HepG2 (cell line): ENCODE data around the gene SPINK4. TPM values are rescaled to one million over a fixed set of nuclear protein-coding genes. Genes with fewer than 3 reads are reported as not detected.
A peak's percentile ranks its signal among the peaks of the same experiment; 100 is the strongest.

ENCODE experiments used
- ATAC-seq: fragments of 200-7000 bp; cut with Tn5 transposase; 3 replicates; pipeline ENCODE4 v1.9.1; 2020; ENCODE audit warnings: mild to moderate bottlenecking, moderate library complexity
- BruUV-seq: library from RNA; stranded (reverse); fragments of 400-500 nt; replicated peaks from 2 replicates; lab custom pipeline; 2021; lab: Mats Ljungman, UMichigan
- CTCF ChIA-PET: fragments of 300-600 bp; formaldehyde crosslinking; extraction: SDS; loops from one replicate; lab custom pipeline; 2021; ENCODE audit warnings: low total read pairs, inconsistent platforms, low intra/inter-chr PET ratio; lab: Yijun Ruan, JAX
- POLR2A ChIA-PET: fragments of 350-600 bp; sonication (Branson Sonifier 250); formaldehyde crosslinking; loops from one replicate; lab custom pipeline; 2020; ENCODE audit warnings: antibody characterized with exemption, inconsistent platforms; lab: Yijun Ruan, JAX
- DNase-seq: peaks from one replicate; pipeline ENCODE4 v3.0.0-alpha.2; 2015; ENCODE audit warnings: low spot score
- FAIRE-seq: peaks from 3 replicates; lab custom pipeline; 2011; peaks lifted over from hg19 to GRCh38; lab: Jason Lieb, UNC
- H2AFZ ChIP-seq: one replicate; pipeline ENCODE4 v1.6.1; 2011; ENCODE audit warnings: low read length, inconsistent platforms
- H3K27ac ChIP-seq: fragments of 300-600 bp; 3 replicates; pipeline ENCODE4 v1.8.0; 2011; ENCODE audit warnings: mixed run types, mild to moderate bottlenecking, mixed read lengths, low read length, inconsistent platforms; ENCODE audit not compliant: insufficient read depth; ENCODE audit errors: extremely low read length
- H3K27me3 ChIP-seq, 2 experiments: fragments of 200-600 bp in 1 of 2; 2 replicates in 1 of 2; 3 replicates in 1 of 2; pipeline versions ENCODE4 v1.6.0 to v1.8.0; 2011; ENCODE audit warnings: low read length in 2 of 2, mild to moderate bottlenecking in 2 of 2, moderate library complexity in 2 of 2, inconsistent platforms in 1 of 2; ENCODE audit not compliant: insufficient read depth in 2 of 2, control insufficient read depth in 1 of 2
- H3K36me3 ChIP-seq, 2 experiments: fragments of 200-600 bp in 1 of 2; replicated peaks in 1 of 2; 2 replicates in 1 of 2; 3 replicates in 1 of 2; pipeline versions ENCODE4 v1.5.1 to v1.8.0; 2011; ENCODE audit warnings: low read length in 2 of 2, inconsistent platforms in 1 of 2; ENCODE audit not compliant: insufficient read depth in 2 of 2, control insufficient read depth in 1 of 2
- H3K4me1 ChIP-seq: 2 replicates; pipeline ENCODE4 v1.5.1; 2012; ENCODE audit warnings: low read length, inconsistent platforms; ENCODE audit not compliant: insufficient read depth
- H3K4me2 ChIP-seq: 2 replicates; pipeline ENCODE4 v1.6.0; 2011; ENCODE audit warnings: low read depth, low read length, inconsistent platforms
- H3K4me3 ChIP-seq, 3 experiments: fragments of 200-600 bp in 1 of 3; sonication (generic), shearing (Covaris generic) in 1 of 3; replicated peaks in 1 of 3; 2 replicates each; pipeline ENCODE4 v1.5.1; 2011 to 2016; ENCODE audit warnings: low read length in 3 of 3, inconsistent platforms in 2 of 3, low read depth in 2 of 3, mild to moderate bottlenecking in 2 of 3, control low read depth in 1 of 3, mixed read lengths in 1 of 3; ENCODE audit not compliant: insufficient read depth in 1 of 3
- H3K79me2 ChIP-seq: one replicate; pipeline ENCODE4 v1.6.1; 2011; ENCODE audit warnings: low read length, inconsistent platforms; ENCODE audit not compliant: insufficient read depth
- H3K9ac ChIP-seq: 2 replicates; pipeline ENCODE4 v1.6.0; 2011; ENCODE audit warnings: mild to moderate bottlenecking, low read depth, low read length, inconsistent platforms; ENCODE audit not compliant: insufficient read depth
- H3K9me3 ChIP-seq: 2 replicates; pipeline ENCODE4 v1.5.1; 2012; ENCODE audit warnings: mild to moderate bottlenecking, low read length
- H4K20me1 ChIP-seq: 2 replicates; pipeline ENCODE4 v1.6.0; 2011; ENCODE audit warnings: inconsistent platforms, mild to moderate bottlenecking, low read length, moderate library complexity; ENCODE audit not compliant: insufficient read depth
- ARNT2 ChIP-seq: sonication (generic); formaldehyde crosslinking; IDR thresholded peaks from 2 replicates; pipeline ENCODE4 v1.8.0; 2022; ENCODE audit warnings: mild to moderate bottlenecking, low read depth, missing genetic modification reagents, moderate library complexity
- EP300 ChIP-seq, 3 experiments: sonication (generic) in 1 of 3; formaldehyde crosslinking in 1 of 3; IDR thresholded peaks; 2 replicates each; pipeline versions ENCODE4 v1.5.1 to v1.6.1; 2011 to 2020; ENCODE audit warnings: low read depth in 2 of 3, low read length in 2 of 3, borderline replicate concordance in 1 of 3, improper control_type of control experiment in 1 of 3, mild to moderate bottlenecking in 1 of 3, missing genetic modification reagents in 1 of 3, moderate library complexity in 1 of 3
- GABPB1 ChIP-seq: IDR thresholded peaks from 2 replicates; pipeline ENCODE4 v1.6.1; 2016; ENCODE audit warnings: mild to moderate bottlenecking, missing genetic modification reagents, moderate library complexity, missing compliant biosample characterization
- HES4 ChIP-seq: sonication (generic); formaldehyde crosslinking; IDR thresholded peaks from 2 replicates; pipeline ENCODE4 v1.9.0; 2021; ENCODE audit warnings: mild to moderate bottlenecking, missing genetic modification reagents, borderline replicate concordance
- IRF2 ChIP-seq: IDR thresholded peaks from 2 replicates; pipeline ENCODE4 v1.6.1; 2018; ENCODE audit warnings: missing genetic modification reagents, missing compliant biosample characterization
- KLF11 ChIP-seq: IDR thresholded peaks from 2 replicates; pipeline ENCODE4 v1.6.1; 2016; ENCODE audit warnings: missing compliant biosample characterization
- PHF20 ChIP-seq: sonication (generic); formaldehyde crosslinking; IDR thresholded peaks from 2 replicates; pipeline ENCODE4 v1.5.0; 2020; ENCODE audit warnings: mild to moderate bottlenecking, missing genetic modification reagents
- SNAPC5 ChIP-seq: sonication (generic); formaldehyde crosslinking; IDR thresholded peaks from 2 replicates; pipeline ENCODE4 v1.8.1; 2023; ENCODE audit warnings: mild to moderate bottlenecking, missing genetic modification reagents, borderline replicate concordance
- YEATS2 ChIP-seq: sonication (generic); formaldehyde crosslinking; IDR thresholded peaks from 2 replicates; pipeline ENCODE4 v1.4.0; 2020; ENCODE audit warnings: missing genetic modification reagents, borderline replicate concordance
- ZNF280D ChIP-seq: sonication (generic); formaldehyde crosslinking; IDR thresholded peaks from 2 replicates; pipeline ENCODE4 v1.5.1; 2020; ENCODE audit warnings: mild to moderate bottlenecking, missing genetic modification reagents
- ZNF383 ChIP-seq: sonication (generic); formaldehyde crosslinking; IDR thresholded peaks from 2 replicates; pipeline ENCODE4 v1.4.0; 2020; ENCODE audit warnings: missing genetic modification reagents, mild to moderate bottlenecking, borderline replicate concordance
- ZNF607 ChIP-seq: sonication (generic); formaldehyde crosslinking; IDR thresholded peaks from 2 replicates; pipeline ENCODE4 v1.5.1; 2020; ENCODE audit warnings: missing genetic modification reagents, mild to moderate bottlenecking, borderline replicate concordance
- ZNF713 ChIP-seq: sonication (generic); formaldehyde crosslinking; IDR thresholded peaks from 2 replicates; pipeline ENCODE4 v1.4.0; 2020; ENCODE audit warnings: mild to moderate bottlenecking, missing genetic modification reagents
- ZNF720 ChIP-seq: sonication (generic); formaldehyde crosslinking; IDR thresholded peaks from 2 replicates; pipeline ENCODE4 v1.4.0; 2020; ENCODE audit warnings: missing genetic modification reagents
- ZSCAN29 ChIP-seq: sonication (generic); formaldehyde crosslinking; conservative IDR thresholded peaks from 2 replicates; pipeline ENCODE4 v1.4.0; 2020; ENCODE audit warnings: mild to moderate bottlenecking, missing genetic modification reagents
- WGBS: methylation state at CpG from one replicate; pipeline ENCODE4 v1.1.6; 2017; ENCODE audit warnings: low lambda C conversion rate; 5-methylcytosine and 5-hydroxymethylcytosine counted together
- in situ Hi-C: cut with HindIII; loops from 2 replicates; pipeline ENCODE4 v1.10.0; 2017; ENCODE audit warnings: low pct_unique_long_range_greater_than_20kb; ENCODE audit not compliant: extremely low pct_ligation_motif_present
- intact Hi-C: fragments of 100-400 bp; cut with micrococcal nuclease; formaldehyde crosslinking; loops from one replicate; pipeline ENCODE4 v1.10.0; 2022; ENCODE audit not compliant: unreplicated experiment
- polyA plus RNA-seq, 8 experiments: library from polyadenylated mRNA; depleted of rRNA in 3 of 8; stranded (reverse) in 7 of 8; unstranded in 1 of 8; fragments of >200 nt; fragmentation: Illumina TruSeq in 4 of 8; extraction: Trizol in 4 of 8; gene quantifications; 2 replicates each; pipeline versions ENCODE4 v1.2.1 to v1.2.3, GENCODE V29; 2011 to 2016; ENCODE audit warnings: low read depth in 4 of 8, missing spikeins in 1 of 8, mixed read lengths in 1 of 8; ENCODE audit not compliant: insufficient read depth in 1 of 8
- total RNA-seq, 5 experiments: library from RNA; depleted of rRNA; stranded (reverse); fragments of >200 nt; fragmentation: Illumina TruSeq; extraction: Trizol; gene quantifications; 2 replicates each; pipeline ENCODE4 v1.2.3, GENCODE V29; 2016; ENCODE audit warnings: low read depth in 1 of 5
- TF ChIP-seq, protein P1 (sequence below): IDR thresholded peaks from 2 replicates; pipeline ENCODE4 v1.6.1; 2018; ENCODE audit warnings: missing genetic modification reagents
- TF ChIP-seq, protein P2 (sequence below): sonication (generic); formaldehyde crosslinking; IDR thresholded peaks from 2 replicates; pipeline ENCODE4 v1.8.1; 2022; ENCODE audit warnings: mild to moderate bottlenecking, missing genetic modification reagents

The SPINK4 gene
- total and polyA plus RNA-seq, 2 of the 13 experiments (the other 11 are each of a cell fraction or from before 2014, with no cell fraction given) = 0.53 to 3.4 TPM

- WGBS = under 1% methylated on average over 31 of the region's 67 CpGs
- H4K20me1 ChIP-seq = no peaks in the 10 kb centered on the region
- FAIRE-seq (peak; percentile 91), DNase-seq (peak; percentile 98), ATAC-seq (peak; percentile 94)
- in situ Hi-C loops = no loop called here
- no peak within 1 kb of the TSS for H2AFZ ChIP-seq
- BruUV-seq = no TSS peak
- H3K9me3 ChIP-seq = no peaks in the 10 kb centered on the region
- H3K4me1 ChIP-seq = peaks cover 30% of the 10 kb centered on the region
- H3K27ac ChIP-seq = peak within 1 kb of the TSS; percentile 82
- CTCF ChIA-PET = interaction anchor here (1.3 kb wide), 1 partner anchor 35 kb away, joined by 4 read pairs; no protein-coding TSS in a partner anchor
- intact Hi-C loops = loop anchor here (5.0 kb wide), 1 partner anchor 37 kb away; no protein-coding TSS in a partner anchor
- peak within 1 kb of the TSS; percentile 91 for H3K9ac ChIP-seq
- peak within 1 kb of the TSS; percentile 89 to 100 (median 98) for H3K4me3 ChIP-seq
- peak within 1 kb of the TSS; percentile 96 for H3K4me2 ChIP-seq
- H3K79me2 ChIP-seq = peaks cover 37% of the 10 kb centered on the region
- no peaks in the 10 kb centered on the region; a peak in 1 of 5 replicates for H3K27me3 ChIP-seq
- POLR2A ChIA-PET = interaction anchor here (1.0 to 2.1 kb wide), 10 partner anchors 12 to 240 kb away, joined by 3 to 14 read pairs (median 4); partner anchors contain the start of genes DNAJA1, NFX1, NOL6 and SMU1
- H3K36me3 ChIP-seq = peaks cover 8 to 41% of the 10 kb centered on the region in 2 experiments
- TF ChIP-seq SNAPC5 (CRISPR knock-in tag) = peak; percentile 73; the same call in 1 of the 2 replicates
- TF ChIP-seq, protein P1, sequence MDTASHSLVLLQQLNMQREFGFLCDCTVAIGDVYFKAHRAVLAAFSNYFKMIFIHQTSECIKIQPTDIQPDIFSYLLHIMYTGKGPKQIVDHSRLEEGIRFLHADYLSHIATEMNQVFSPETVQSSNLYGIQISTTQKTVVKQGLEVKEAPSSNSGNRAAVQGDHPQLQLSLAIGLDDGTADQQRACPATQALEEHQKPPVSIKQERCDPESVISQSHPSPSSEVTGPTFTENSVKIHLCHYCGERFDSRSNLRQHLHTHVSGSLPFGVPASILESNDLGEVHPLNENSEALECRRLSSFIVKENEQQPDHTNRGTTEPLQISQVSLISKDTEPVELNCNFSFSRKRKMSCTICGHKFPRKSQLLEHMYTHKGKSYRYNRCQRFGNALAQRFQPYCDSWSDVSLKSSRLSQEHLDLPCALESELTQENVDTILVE = no peak; the same call in 1 of the 2 replicates
- TF ChIP-seq HES4 = peak; percentile 80
- TF ChIP-seq EP300 (IDR thresholded peaks at IDR 0.05; ENCODE audit: low read depth in 2 of 2, low read length in 2 of 2) = no peak
- no peak for TF ChIP-seq EP300 (CRISPR knock-in tag; IDR thresholded peaks at IDR 0.05; ENCODE audit: borderline replicate concordance)
- no peak for TF ChIP-seq ZNF720 (CRISPR knock-in tag)
- 0 out of 2 replicates have a peak, but pooled peaks have one; percentile 35 for TF ChIP-seq ZNF280D (CRISPR knock-in tag)
- TF ChIP-seq ARNT2 = peak; percentile 67; the same call in 1 of the 2 replicates
- TF ChIP-seq ZNF383 (CRISPR knock-in tag) = no peak
- 0 out of 2 replicates have a peak, but pooled peaks have one; percentile 14 for TF ChIP-seq IRF2 (CRISPR knock-in tag)
- peak; percentile 91 for TF ChIP-seq PHF20 (CRISPR knock-in tag)
- TF ChIP-seq, protein P2, sequence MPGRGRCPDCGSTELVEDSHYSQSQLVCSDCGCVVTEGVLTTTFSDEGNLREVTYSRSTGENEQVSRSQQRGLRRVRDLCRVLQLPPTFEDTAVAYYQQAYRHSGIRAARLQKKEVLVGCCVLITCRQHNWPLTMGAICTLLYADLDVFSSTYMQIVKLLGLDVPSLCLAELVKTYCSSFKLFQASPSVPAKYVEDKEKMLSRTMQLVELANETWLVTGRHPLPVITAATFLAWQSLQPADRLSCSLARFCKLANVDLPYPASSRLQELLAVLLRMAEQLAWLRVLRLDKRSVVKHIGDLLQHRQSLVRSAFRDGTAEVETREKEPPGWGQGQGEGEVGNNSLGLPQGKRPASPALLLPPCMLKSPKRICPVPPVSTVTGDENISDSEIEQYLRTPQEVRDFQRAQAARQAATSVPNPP (CRISPR knock-in tag) = no peak; the same call in 1 of the 2 replicates
- TF ChIP-seq ZSCAN29 (CRISPR knock-in tag) = peak; percentile 25; the same call in 1 of the 2 replicates
- TF ChIP-seq YEATS2 (CRISPR knock-in tag) = peak; percentile 71; the same call in 1 of the 2 replicates
- TF ChIP-seq GABPB1 = peak; percentile 90
- TF ChIP-seq ZNF713 (CRISPR knock-in tag) = 0 out of 2 replicates have a peak, but pooled peaks have one; percentile 66
- TF ChIP-seq ZNF607 (CRISPR knock-in tag) = 0 out of 2 replicates have a peak, but pooled peaks have one; percentile 18
- TF ChIP-seq KLF11 (CRISPR knock-in tag) = no peak
Observed at GRCh38 chr9:33264473-33265177, 24.7 kb downstream of the SPINK4 start, which contains the start of the genes BAG1 and CHMP5. Gene BAG1 (minus strand): TSS chr9:33264708. Gene CHMP5 (plus strand): TSS chr9:33265049. CDS start chr9:33265079, 30 bp downstream.
